Measurements from ENCODE around the gene RANBP10.

RANBP10 gene

DNA sequence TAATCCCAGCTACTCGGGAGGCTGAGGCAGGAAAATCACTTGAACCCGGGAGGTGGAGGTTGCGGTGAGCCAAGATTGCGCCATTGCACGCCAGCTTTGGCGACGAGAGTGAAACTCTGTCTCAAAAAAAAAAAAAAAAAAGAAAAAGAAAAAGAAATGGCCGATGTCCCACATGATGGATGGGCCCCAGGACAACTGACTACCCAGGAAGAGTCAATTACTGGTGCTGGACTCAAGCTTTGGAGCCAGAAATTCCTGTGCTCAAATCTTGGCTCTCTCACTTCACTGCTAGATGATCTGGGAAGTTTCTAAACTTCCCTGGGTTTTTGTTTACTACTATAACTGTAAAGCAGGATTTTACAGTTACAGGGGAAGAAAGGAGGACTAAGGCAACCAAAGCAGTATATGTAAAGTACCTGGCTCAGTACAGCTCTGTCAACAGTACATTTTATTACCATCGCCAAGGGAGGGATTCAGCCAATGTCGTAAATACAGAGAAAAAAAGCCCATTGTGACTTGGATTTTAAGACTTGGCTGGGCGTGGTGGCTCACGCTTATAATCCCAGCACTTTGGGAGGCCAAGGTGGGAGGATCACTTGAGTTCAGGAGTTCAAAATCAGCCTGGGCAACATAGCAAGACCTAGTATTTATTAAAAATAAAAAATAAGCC, 127.9 kb downstream of the RANBP10 start:
- no peak for DNase-seq (ENCODE audit: low read depth)
- TF ChIP-seq, protein P1, sequence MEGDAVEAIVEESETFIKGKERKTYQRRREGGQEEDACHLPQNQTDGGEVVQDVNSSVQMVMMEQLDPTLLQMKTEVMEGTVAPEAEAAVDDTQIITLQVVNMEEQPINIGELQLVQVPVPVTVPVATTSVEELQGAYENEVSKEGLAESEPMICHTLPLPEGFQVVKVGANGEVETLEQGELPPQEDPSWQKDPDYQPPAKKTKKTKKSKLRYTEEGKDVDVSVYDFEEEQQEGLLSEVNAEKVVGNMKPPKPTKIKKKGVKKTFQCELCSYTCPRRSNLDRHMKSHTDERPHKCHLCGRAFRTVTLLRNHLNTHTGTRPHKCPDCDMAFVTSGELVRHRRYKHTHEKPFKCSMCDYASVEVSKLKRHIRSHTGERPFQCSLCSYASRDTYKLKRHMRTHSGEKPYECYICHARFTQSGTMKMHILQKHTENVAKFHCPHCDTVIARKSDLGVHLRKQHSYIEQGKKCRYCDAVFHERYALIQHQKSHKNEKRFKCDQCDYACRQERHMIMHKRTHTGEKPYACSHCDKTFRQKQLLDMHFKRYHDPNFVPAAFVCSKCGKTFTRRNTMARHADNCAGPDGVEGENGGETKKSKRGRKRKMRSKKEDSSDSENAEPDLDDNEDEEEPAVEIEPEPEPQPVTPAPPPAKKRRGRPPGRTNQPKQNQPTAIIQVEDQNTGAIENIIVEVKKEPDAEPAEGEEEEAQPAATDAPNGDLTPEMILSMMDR (conservative IDR thresholded peaks at IDR 0.05; ENCODE audit: low read depth, low read length) = no peak

DNA sequence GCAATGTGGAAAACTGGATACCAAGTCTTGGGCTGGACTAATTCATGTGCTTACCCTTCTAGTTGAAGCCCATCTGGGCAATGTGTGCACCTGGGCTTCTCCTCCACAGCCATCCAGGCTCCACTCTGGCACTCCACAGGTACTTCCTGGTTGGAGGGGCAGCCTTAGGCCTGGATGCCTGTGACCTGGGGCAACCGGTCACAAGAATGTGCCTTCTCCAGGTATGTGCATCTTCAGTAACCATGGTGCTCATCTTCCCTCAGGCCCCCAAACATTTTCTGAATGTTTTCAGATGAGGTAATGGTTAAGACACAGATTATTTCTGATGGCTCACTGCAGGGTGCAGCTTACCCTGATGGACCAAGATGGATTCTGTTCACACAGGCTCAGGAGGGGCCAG, 128.6 kb downstream of the RANBP10 start:
- H3K4me3 ChIP-seq (ENCODE audit: low read depth, low read length) = no peak overlapping the region
- no peak for DNase-seq (ENCODE audit: low read depth)
- TF ChIP-seq, protein P1 (conservative IDR thresholded peaks at IDR 0.05; ENCODE audit: low read depth, low read length) = no peak

More for the DNA sequence above, 127.9 kb downstream of the RANBP10 start:
- no peak overlapping the region for H3K4me3 ChIP-seq (ENCODE audit: low read depth, low read length)

DNA sequence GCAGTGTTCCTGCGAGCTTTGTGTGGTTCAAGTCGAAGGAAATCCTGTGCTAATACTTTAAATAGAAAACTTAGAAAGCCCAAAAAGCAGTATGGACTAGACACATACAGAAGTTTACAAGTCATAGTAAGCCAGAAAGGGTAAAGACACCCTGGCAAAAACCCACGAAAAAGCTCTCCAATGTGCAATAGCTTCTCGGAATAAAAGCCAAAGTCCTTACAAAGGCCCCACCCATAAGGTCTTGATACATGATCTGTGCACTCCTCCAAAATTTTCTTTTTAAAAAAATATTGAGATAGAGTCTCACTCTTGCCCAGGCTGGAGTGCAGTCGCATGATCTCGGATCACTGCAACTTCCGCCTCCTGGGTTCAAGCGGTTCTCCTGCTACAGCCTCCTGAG, 129.4 kb downstream of the RANBP10 start:
- H3K4me3 ChIP-seq (ENCODE audit: low read depth, low read length) = no peak overlapping the region
- DNase-seq (ENCODE audit: low read depth) = no peak
- TF ChIP-seq, protein P1 (conservative IDR thresholded peaks at IDR 0.05; ENCODE audit: low read depth, low read length) = no peak

DNA sequence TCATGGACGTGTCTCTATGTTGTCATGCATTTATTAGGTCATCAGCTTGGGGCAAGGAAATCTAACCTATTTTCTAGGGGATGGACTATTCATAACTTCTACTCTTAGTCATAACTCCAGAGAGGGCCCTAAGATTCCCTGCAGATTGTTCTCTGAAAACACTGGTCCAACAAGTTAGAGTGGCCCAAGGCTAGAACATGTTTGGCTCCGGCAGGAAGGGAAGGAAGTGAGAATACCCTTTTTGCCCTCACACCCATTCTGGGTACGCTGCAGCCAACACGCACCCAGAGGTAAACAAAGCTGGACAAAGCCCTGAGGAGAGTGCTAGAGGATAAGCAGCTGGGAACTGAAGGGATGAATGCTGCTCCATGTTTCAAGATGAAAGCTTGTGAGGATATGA, 129.8 kb downstream of the RANBP10 start:
- TF ChIP-seq, protein P1 (conservative IDR thresholded peaks at IDR 0.05; ENCODE audit: low read depth, low read length) = no peak
- DNase-seq (ENCODE audit: low read depth) = no peak
- H3K4me3 ChIP-seq (ENCODE audit: low read depth, low read length) = no peak overlapping the region

DNA sequence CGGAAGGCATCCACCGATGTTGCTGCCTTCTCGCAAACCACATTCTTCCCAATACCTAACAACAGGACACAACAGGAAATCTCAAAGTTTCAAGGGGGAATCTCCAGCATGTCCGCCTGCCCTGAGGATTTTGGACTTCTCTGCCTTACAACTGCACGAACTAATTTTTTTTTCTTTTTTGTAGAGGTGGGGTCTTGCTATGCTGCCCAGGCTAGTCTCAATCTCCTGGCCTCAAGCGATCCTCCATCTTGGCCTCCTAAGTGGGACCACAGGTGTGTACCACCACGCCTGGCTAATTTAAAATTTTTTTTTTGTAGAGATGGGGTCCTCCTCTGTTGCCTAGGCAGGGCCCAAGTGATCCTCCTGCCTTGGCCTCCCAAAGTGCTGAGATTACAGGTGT, 130.4 kb downstream of the RANBP10 start:
- TF ChIP-seq, protein P1 (conservative IDR thresholded peaks at IDR 0.05; ENCODE audit: low read depth, low read length) = no peak
- DNase-seq (ENCODE audit: low read depth) = no peak
- H3K4me3 ChIP-seq (ENCODE audit: low read depth, low read length) = no peak overlapping the region

DNA sequence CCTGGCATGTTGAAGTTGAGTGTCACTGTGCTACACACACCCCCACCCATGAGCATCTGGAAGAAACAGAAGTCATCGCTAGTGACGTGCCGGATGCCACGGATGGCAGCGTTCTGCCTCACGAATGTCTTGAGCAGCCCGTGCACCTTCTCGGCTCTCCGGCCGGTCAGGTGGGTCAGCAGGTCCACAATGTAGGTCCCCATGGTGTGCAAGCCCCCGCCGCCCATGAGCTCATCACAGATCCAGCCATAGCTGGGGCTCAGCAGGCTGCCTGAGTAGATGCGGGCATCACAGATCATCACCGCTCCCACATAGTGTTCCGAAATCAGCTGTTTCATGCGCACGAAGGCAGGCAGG, 130.8 kb downstream of the RANBP10 start:
- DNase-seq (ENCODE audit: low read depth) = no peak
- TF ChIP-seq, protein P1 (conservative IDR thresholded peaks at IDR 0.05; ENCODE audit: low read depth, low read length) = no peak

DNA sequence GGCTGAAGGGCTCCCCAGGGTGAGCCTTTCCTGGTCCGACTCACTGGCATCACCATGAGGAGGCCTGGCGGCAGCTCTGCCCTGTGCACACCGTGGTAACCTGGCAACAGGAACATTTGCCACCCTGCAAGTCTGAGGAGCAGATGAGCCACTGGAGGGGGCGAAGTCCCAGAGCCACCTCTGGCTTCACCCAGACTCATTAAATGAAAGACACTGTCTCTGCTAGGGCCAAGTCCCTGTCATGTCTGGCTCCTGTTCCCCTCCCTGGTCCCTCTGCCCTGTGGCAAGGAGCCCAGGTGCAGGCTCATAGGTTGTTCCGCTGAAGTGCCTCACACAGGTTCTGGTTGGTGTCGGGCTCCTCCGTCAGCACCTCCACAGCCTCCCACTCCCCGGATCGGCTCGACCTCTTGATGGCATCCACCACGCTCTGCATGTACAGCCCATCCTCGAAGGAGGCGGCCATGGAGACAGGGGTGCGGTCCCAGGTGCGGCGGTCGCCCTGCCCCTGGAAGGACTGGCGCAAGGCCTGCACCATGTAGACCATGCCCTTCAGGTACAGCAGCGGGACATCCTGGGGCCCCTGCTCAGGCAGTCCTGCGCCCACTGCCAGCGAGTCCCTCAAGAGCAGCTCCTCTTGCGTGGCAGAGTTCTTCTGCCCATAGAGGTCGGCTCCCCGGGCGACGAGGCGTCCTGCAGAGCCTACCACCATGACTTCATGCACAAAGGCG, 131.3 kb downstream of the RANBP10 start:
- TF ChIP-seq, protein P1 (conservative IDR thresholded peaks at IDR 0.05; ENCODE audit: low read depth, low read length) = no peak
- no peak for DNase-seq (ENCODE audit: low read depth)
- no peak overlapping the region for H3K4me3 ChIP-seq (ENCODE audit: low read depth, low read length)

More for the DNA sequence above, 130.8 kb downstream of the RANBP10 start:
- no peak overlapping the region for H3K4me3 ChIP-seq (ENCODE audit: low read depth, low read length)
